Fibroblast of skin of left biceps (primary cell): ENCODE data around the gene PM20D2.

ENCODE experiments used
- DNase-seq, 2 experiments: peaks; one replicate each; pipeline ENCODE4 v3.0.0-alpha.2; 2013; ENCODE audit warnings: low read depth in 2 of 2

The PM20D2 gene

GRCh38 chr6:89145091-89145955 lies 532 bp upstream of the PM20D2 start:
- DNase-seq, result no peak

- peak in 1 of 2 experiments; percentile 31 for DNase-seq
Observed at GRCh38 chr6:89146718-89147700, 1.2 kb downstream of the PM20D2 start.

- DNase-seq, result no peak
Observed at GRCh38 chr6:89148016-89148750, 2.3 kb downstream of the PM20D2 start.

- peak in 1 of 2 experiments; percentile 25 for DNase-seq
Observed at GRCh38 chr6:89154131-89154530, 8.3 kb downstream of the PM20D2 start.

- DNase-seq, result no peak
Observed at GRCh38 chr6:89160331-89161092, 14.7 kb downstream of the PM20D2 start.

- DNase-seq, result no peak
Observed at GRCh38 chr6:89161326-89162046, 15.6 kb downstream of the PM20D2 start.

GRCh38 chr6:89162047-89162371 lies 16.2 kb downstream of the PM20D2 start:
- DNase-seq, result no peak

- no peak for DNase-seq
Observed at GRCh38 chr6:89172131-89172530, 26.3 kb downstream of the PM20D2 start.

GRCh38 chr6:89173634-89174033 lies 27.8 kb downstream of the PM20D2 start:
- DNase-seq, result no peak

GRCh38 chr6:89180112-89180511 lies 34.3 kb downstream of the PM20D2 start:
- DNase-seq, result no peak

GRCh38 chr6:89180971-89181370 lies 35.1 kb downstream of the PM20D2 start:
- no peak for DNase-seq

- no peak for DNase-seq
Observed at GRCh38 chr6:89183294-89183693, 37.4 kb downstream of the PM20D2 start.

- DNase-seq, result no peak
Observed at GRCh38 chr6:89184344-89184743, 38.5 kb downstream of the PM20D2 start.

GRCh38 chr6:89186762-89187161 lies 40.9 kb downstream of the PM20D2 start:
- DNase-seq, result no peak

GRCh38 chr6:89187504-89187903 lies 41.6 kb downstream of the PM20D2 start:
- DNase-seq, result no peak

GRCh38 chr6:89190741-89191140 lies 44.9 kb downstream of the PM20D2 start:
- no peak for DNase-seq

GRCh38 chr6:89194559-89194958 lies 48.7 kb downstream of the PM20D2 start:
- no peak for DNase-seq

GRCh38 chr6:89197141-89197540 lies 51.3 kb downstream of the PM20D2 start:
- DNase-seq, result no peak

GRCh38 chr6:89198235-89198634 lies 52.4 kb downstream of the PM20D2 start:
- DNase-seq, result no peak

- no peak for DNase-seq
Observed at GRCh38 chr6:89199579-89199978, 53.7 kb downstream of the PM20D2 start.
